Glomerular visceral epithelial cell (primary cell): ENCODE measurements around the gene PPP6C.
"Not testable (repeated sequence)": the region's sequence is repeated elsewhere in the genome, so short reads cannot be mapped to it uniquely, and the experiment has no call there.

ENCODE experiments used
- DNase-seq: peaks from one replicate; pipeline ENCODE4 v3.0.0-alpha.2; 2016; ENCODE audit errors: extremely low spot score

The PPP6C gene

GRCh38 chr9:125183054-125183453 lies 6.5 kb downstream of the PPP6C start:
- peak; percentile 16 for DNase-seq

GRCh38 chr9:125181756-125182155 lies 7.8 kb downstream of the PPP6C start:
- DNase-seq: not testable (repeated sequence)

- DNase-seq: no peak
Observed at GRCh38 chr9:125180876-125181275, 8.7 kb downstream of the PPP6C start.

- not testable (repeated sequence) for DNase-seq
Observed at GRCh38 chr9:125179776-125180175, 9.8 kb downstream of the PPP6C start.

- DNase-seq: no peak
Observed at GRCh38 chr9:125177888-125178287, 11.7 kb downstream of the PPP6C start.

GRCh38 chr9:125176636-125177035 lies 13.0 kb downstream of the PPP6C start:
- DNase-seq: no peak

GRCh38 chr9:125172031-125172755 lies 17.4 kb downstream of the PPP6C start:
- no peak for DNase-seq

GRCh38 chr9:125169895-125170294 lies 19.7 kb downstream of the PPP6C start:
- DNase-seq: no peak

- DNase-seq: no peak
Observed at GRCh38 chr9:125166762-125167161, 22.8 kb downstream of the PPP6C start.

- DNase-seq: not testable (repeated sequence)
Observed at GRCh38 chr9:125162891-125163290, 26.7 kb downstream of the PPP6C start.

- DNase-seq: peak; percentile 13
Observed at GRCh38 chr9:125161284-125161918, 28.2 kb downstream of the PPP6C start.

GRCh38 chr9:125160750-125161149 lies 28.9 kb downstream of the PPP6C start:
- DNase-seq: no peak

GRCh38 chr9:125156551-125156950 lies 33.1 kb downstream of the PPP6C start:
- no peak for DNase-seq

- no peak for DNase-seq
Observed at GRCh38 chr9:125153712-125154367, 35.8 kb downstream of the PPP6C start.

- DNase-seq: no peak
Observed at GRCh38 chr9:125151730-125152129, 37.9 kb downstream of the PPP6C start.

- DNase-seq: no peak
Observed at GRCh38 chr9:125150349-125151245, 39.0 kb downstream of the PPP6C start.

- no peak for DNase-seq
Observed at GRCh38 chr9:125147401-125147951, 42.1 kb downstream of the PPP6C start.

GRCh38 chr9:125146247-125146646 lies 43.4 kb downstream of the PPP6C start:
- no peak for DNase-seq

GRCh38 chr9:125145425-125145824 lies 44.2 kb downstream of the PPP6C start:
- DNase-seq: no peak

- DNase-seq: peak; percentile 99
Observed at GRCh38 chr9:125143377-125144090, 46.1 kb downstream of the PPP6C start, which contains the start of gene SCAI. SCAI (minus strand) TSS chr9:125143528; CDS start chr9:125143437, 91 bp downstream.
